HepG2 (cell line): Measurements from ENCODE around the gene RTN4. TPM values are rescaled to one million over a fixed set of nuclear protein-coding genes. Genes with fewer than 3 reads are reported as not detected.

Experiments used
- ESRRA ChIP-seq: sonication (generic); formaldehyde crosslinking; IDR thresholded peaks from 2 replicates; pipeline ENCODE4 v1.5.1; 2020; ENCODE audit warnings: mild to moderate bottlenecking, low read depth, missing genetic modification reagents
- FOXO1 ChIP-seq: sonication (generic); formaldehyde crosslinking; IDR thresholded peaks from 2 replicates; pipeline ENCODE4 v1.4.0; 2020; ENCODE audit warnings: missing genetic modification reagents
- HES4 ChIP-seq: sonication (generic); formaldehyde crosslinking; IDR thresholded peaks from 2 replicates; pipeline ENCODE4 v1.9.0; 2021; ENCODE audit warnings: mild to moderate bottlenecking, missing genetic modification reagents, borderline replicate concordance
- HIVEP1 ChIP-seq: sonication (generic); formaldehyde crosslinking; IDR thresholded peaks from 2 replicates; pipeline ENCODE4 v1.4.0; 2020; ENCODE audit warnings: mild to moderate bottlenecking, missing genetic modification reagents
- HMG20B ChIP-seq: conservative IDR thresholded peaks from 2 replicates; pipeline ENCODE4 v1.6.1; 2016; ENCODE audit warnings: missing genetic modification reagents, missing compliant biosample characterization
- HNRNPUL1 ChIP-seq: fragments of 200-400 bp; formaldehyde crosslinking; IDR thresholded peaks from 2 replicates; pipeline ENCODE4 v1.6.1; 2017; ENCODE audit warnings: low read depth, mild to moderate bottlenecking, low read length, moderate library complexity
- NR2F1 ChIP-seq, 2 experiments: fragments of 450-650 bp in 1 of 2; formaldehyde crosslinking in 1 of 2; IDR thresholded peaks; 2 replicates each; pipeline versions ENCODE4 v1.5.0 to v1.6.1; 2016 to 2020; ENCODE audit warnings: mild to moderate bottlenecking in 1 of 2, missing compliant biosample characterization in 1 of 2, missing genetic modification reagents in 1 of 2, moderate library complexity in 1 of 2
- PCBP2 ChIP-seq: fragments of 200-400 bp; formaldehyde crosslinking; optimal IDR thresholded peaks from 2 replicates; pipeline ENCODE3; 2018; ENCODE audit warnings: low read length, low read depth; ENCODE audit not compliant: poor library complexity, severe bottlenecking
- PRPF4 ChIP-seq: fragments of 200-400 bp; formaldehyde crosslinking; IDR thresholded peaks from 2 replicates; pipeline ENCODE4 v1.6.1; 2016; ENCODE audit warnings: low read length, low read depth; ENCODE audit not compliant: poor library complexity, severe bottlenecking
- RAD51 ChIP-seq: fragments of 450-650 bp; IDR thresholded peaks from 2 replicates; pipeline ENCODE4 v1.6.1; 2016; ENCODE audit warnings: borderline replicate concordance
- SP4 ChIP-seq: sonication (generic); formaldehyde crosslinking; IDR thresholded peaks from 2 replicates; pipeline ENCODE4 v1.8.1; 2023; ENCODE audit warnings: mild to moderate bottlenecking, missing genetic modification reagents
- SRSF4 ChIP-seq: fragments of 200-400 bp; formaldehyde crosslinking; IDR thresholded peaks from one replicate; pipeline ENCODE4 v1.6.1; 2018; ENCODE audit warnings: mild to moderate bottlenecking, low read depth, low read length, moderate library complexity; ENCODE audit not compliant: poor library complexity, severe bottlenecking
- SRSF9 ChIP-seq: fragments of 200-400 bp; formaldehyde crosslinking; IDR thresholded peaks from 2 replicates; pipeline ENCODE4 v1.6.1; 2018; ENCODE audit warnings: borderline replicate concordance, mild to moderate bottlenecking, low read depth, low read length; ENCODE audit not compliant: insufficient read depth, poor library complexity, severe bottlenecking
- ZBTB7A ChIP-seq: sonication (generic); formaldehyde crosslinking; IDR thresholded peaks from 2 replicates; pipeline ENCODE4 v1.8.0; 2022; ENCODE audit warnings: mild to moderate bottlenecking, missing genetic modification reagents
- ZNF136 ChIP-seq: sonication (generic); formaldehyde crosslinking; IDR thresholded peaks from 2 replicates; pipeline ENCODE4 v1.8.1; 2022; ENCODE audit warnings: low read depth, mild to moderate bottlenecking, moderate library complexity, missing genetic modification reagents
- ZNF138 ChIP-seq: sonication (generic); formaldehyde crosslinking; IDR thresholded peaks from 2 replicates; pipeline ENCODE4 v1.5.0; 2020; ENCODE audit warnings: mild to moderate bottlenecking, low read depth, missing genetic modification reagents
- ZNF543 ChIP-seq: sonication (generic); formaldehyde crosslinking; IDR thresholded peaks from 2 replicates; pipeline ENCODE4 v1.4.0; 2020; ENCODE audit warnings: mild to moderate bottlenecking, missing genetic modification reagents
- ZNF619 ChIP-seq: sonication (generic); formaldehyde crosslinking; IDR thresholded peaks from 2 replicates; pipeline ENCODE4 v1.4.0; 2020; ENCODE audit warnings: mild to moderate bottlenecking, missing genetic modification reagents
- ZNF674 ChIP-seq: sonication (generic); formaldehyde crosslinking; IDR thresholded peaks from 2 replicates; pipeline ENCODE4 v1.5.0; 2020; ENCODE audit warnings: low read depth, mild to moderate bottlenecking, missing genetic modification reagents
- ZNF703 ChIP-seq: sonication (generic); formaldehyde crosslinking; IDR thresholded peaks from 2 replicates; pipeline ENCODE4 v1.5.1; 2020; ENCODE audit warnings: missing genetic modification reagents, mild to moderate bottlenecking, moderate library complexity, borderline replicate concordance
- ZNF773 ChIP-seq: sonication (generic); formaldehyde crosslinking; IDR thresholded peaks from 2 replicates; pipeline ENCODE4 v1.4.0; 2020; ENCODE audit warnings: missing genetic modification reagents, borderline replicate concordance
- polyA plus RNA-seq, 8 experiments: library from polyadenylated mRNA; depleted of rRNA in 3 of 8; stranded (reverse) in 7 of 8; unstranded in 1 of 8; fragments of >200 nt; fragmentation: Illumina TruSeq in 4 of 8; extraction: Trizol in 4 of 8; gene quantifications; 2 replicates each; pipeline versions ENCODE4 v1.2.1 to v1.2.3, GENCODE V29; 2011 to 2016; ENCODE audit warnings: low read depth in 4 of 8, missing spikeins in 1 of 8, mixed read lengths in 1 of 8; ENCODE audit not compliant: insufficient read depth in 1 of 8
- total RNA-seq, 5 experiments: library from RNA; depleted of rRNA; stranded (reverse); fragments of >200 nt; fragmentation: Illumina TruSeq; extraction: Trizol; gene quantifications; 2 replicates each; pipeline ENCODE4 v1.2.3, GENCODE V29; 2016; ENCODE audit warnings: low read depth in 1 of 5
- TF ChIP-seq, protein P1 (sequence below): sonication (generic); formaldehyde crosslinking; IDR thresholded peaks from 2 replicates; pipeline ENCODE4 v1.8.0; 2022; ENCODE audit warnings: mild to moderate bottlenecking, missing genetic modification reagents; ENCODE audit not compliant: insufficient replicate concordance
- TF ChIP-seq, protein P2 (sequence below): sonication (generic); formaldehyde crosslinking; IDR thresholded peaks from 2 replicates; pipeline ENCODE4 v1.4.0; 2020; ENCODE audit warnings: low read depth, mild to moderate bottlenecking, missing genetic modification reagents
- TF ChIP-seq, protein P3 (sequence below): IDR thresholded peaks from 2 replicates; pipeline ENCODE4 v1.6.1; 2012; ENCODE audit warnings: inconsistent platforms

Gene RTN4
- total and polyA plus RNA-seq, 2 of the 13 experiments (the other 11 are each of a cell fraction or from before 2014, with no cell fraction given) = 98.4 to 133 TPM

DNA sequence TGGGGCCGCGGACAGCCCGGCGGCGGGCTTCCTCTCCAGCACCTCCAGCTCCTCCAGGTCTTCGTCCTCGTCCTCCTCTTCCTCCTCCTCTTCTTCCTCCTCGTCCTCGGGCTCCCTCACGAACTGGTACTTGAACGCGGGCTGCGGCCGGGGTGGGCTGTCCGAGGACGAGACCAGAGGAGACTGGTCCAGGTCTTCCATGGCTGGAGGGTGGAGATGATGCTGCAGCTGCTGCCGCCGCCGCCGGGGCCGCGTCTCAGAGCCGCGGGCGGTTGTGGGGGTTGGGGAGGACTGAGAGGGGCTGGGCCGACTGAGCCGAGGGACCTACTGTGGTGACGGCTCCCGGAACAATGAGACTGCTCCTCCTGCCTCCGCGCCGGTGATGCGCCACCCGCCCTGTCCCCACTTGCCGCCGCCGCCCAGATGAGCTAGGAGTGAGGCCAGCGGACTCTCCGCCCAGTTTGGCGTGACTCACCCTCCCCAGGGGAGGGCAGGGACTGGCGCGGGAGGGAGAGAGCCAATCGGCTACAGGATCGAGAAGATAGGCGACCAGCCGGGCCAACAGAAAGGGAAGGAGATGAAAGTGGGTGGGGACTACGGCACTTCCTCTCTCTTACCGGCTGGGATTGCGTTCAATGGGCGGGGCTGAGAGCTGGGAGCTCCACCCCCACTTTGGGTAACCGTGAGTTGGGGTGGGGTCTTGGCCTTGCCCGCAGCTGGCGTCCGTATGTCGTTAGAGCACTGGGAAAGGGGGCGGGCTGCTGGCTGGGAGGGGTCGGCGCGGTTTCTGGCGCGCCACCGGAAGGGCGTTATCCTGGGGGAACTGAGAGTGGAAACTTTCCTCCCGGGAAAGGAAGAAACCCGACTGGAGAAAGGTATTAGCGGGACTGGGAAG, at the start of gene RTN4 (continued):
- TF ChIP-seq, protein P1, sequence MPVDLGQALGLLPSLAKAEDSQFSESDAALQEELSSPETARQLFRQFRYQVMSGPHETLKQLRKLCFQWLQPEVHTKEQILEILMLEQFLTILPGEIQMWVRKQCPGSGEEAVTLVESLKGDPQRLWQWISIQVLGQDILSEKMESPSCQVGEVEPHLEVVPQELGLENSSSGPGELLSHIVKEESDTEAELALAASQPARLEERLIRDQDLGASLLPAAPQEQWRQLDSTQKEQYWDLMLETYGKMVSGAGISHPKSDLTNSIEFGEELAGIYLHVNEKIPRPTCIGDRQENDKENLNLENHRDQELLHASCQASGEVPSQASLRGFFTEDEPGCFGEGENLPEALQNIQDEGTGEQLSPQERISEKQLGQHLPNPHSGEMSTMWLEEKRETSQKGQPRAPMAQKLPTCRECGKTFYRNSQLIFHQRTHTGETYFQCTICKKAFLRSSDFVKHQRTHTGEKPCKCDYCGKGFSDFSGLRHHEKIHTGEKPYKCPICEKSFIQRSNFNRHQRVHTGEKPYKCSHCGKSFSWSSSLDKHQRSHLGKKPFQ = no peak
- peak; percentile 99 for TF ChIP-seq SP4 (CRISPR knock-in tag)
- TF ChIP-seq RAD51 = no peak
- no peak for TF ChIP-seq SRSF9
- TF ChIP-seq SRSF4 = no peak
- peak; percentile 100 for TF ChIP-seq ZBTB7A (CRISPR knock-in tag)
- TF ChIP-seq ZNF543 (CRISPR knock-in tag) = 0 out of 2 replicates have a peak, but pooled peaks have one; percentile 53
- TF ChIP-seq HES4 (CRISPR knock-in tag) = 0 out of 2 replicates have a peak, but pooled peaks have one; percentile 65
- TF ChIP-seq ZNF138 (CRISPR knock-in tag) = no peak
- no peak for TF ChIP-seq PCBP2
- peak; percentile 89 for TF ChIP-seq ZNF619 (CRISPR knock-in tag)
- TF ChIP-seq HNRNPUL1 = peak; percentile 51; the same call in 1 of the 2 replicates
- peak; percentile 69 for TF ChIP-seq FOXO1 (CRISPR knock-in tag)
- peak; percentile 52; the same call in 1 of the 2 replicates for TF ChIP-seq HIVEP1 (CRISPR knock-in tag)
- TF ChIP-seq NR2F1 (CRISPR knock-in tag; IDR thresholded peaks at IDR 0.05) = no peak
- 0 out of 2 replicates have a peak, but pooled peaks have one; percentile 60 for TF ChIP-seq ZNF674
- no peak for TF ChIP-seq ESRRA
- TF ChIP-seq ZNF703 (CRISPR knock-in tag) = no peak; the same call in 1 of the 2 replicates
- TF ChIP-seq ZNF136 (CRISPR knock-in tag) = peak; percentile 93
- TF ChIP-seq, protein P2, sequence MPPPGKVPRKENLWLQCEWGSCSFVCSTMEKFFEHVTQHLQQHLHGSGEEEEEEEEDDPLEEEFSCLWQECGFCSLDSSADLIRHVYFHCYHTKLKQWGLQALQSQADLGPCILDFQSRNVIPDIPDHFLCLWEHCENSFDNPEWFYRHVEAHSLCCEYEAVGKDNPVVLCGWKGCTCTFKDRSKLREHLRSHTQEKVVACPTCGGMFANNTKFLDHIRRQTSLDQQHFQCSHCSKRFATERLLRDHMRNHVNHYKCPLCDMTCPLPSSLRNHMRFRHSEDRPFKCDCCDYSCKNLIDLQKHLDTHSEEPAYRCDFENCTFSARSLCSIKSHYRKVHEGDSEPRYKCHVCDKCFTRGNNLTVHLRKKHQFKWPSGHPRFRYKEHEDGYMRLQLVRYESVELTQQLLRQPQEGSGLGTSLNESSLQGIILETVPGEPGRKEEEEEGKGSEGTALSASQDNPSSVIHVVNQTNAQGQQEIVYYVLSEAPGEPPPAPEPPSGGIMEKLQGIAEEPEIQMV (CRISPR knock-in tag) = peak; percentile 83
- TF ChIP-seq, protein P3, sequence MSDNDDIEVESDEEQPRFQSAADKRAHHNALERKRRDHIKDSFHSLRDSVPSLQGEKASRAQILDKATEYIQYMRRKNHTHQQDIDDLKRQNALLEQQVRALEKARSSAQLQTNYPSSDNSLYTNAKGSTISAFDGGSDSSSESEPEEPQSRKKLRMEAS = peak; percentile 76
- TF ChIP-seq HMG20B (CRISPR knock-in tag) = no peak
- no peak for TF ChIP-seq PRPF4
- TF ChIP-seq ZNF773 (CRISPR knock-in tag) = peak; percentile 54; the same call in 1 of the 2 replicates
